Pancreas (tissue), 10 donors: ENCODE measurements around the gene OR11A1. TPM values are rescaled to one million over a fixed set of nuclear protein-coding genes. Genes with fewer than 3 reads are reported as not detected.
"Not testable (repeated sequence)": the region's sequence is repeated elsewhere in the genome, so short reads cannot be mapped to it uniquely, and the experiment has no call there.

Source experiments
- ATAC-seq, 4 donors: fragments of 200-7000 bp; cut with Tn5 transposase; one replicate each; pipeline versions ENCODE4 v1.8.0 to v1.9.1; 2020; ENCODE audit warnings: mild to moderate bottlenecking in 4 of 4, moderate library complexity in 4 of 4
- DNase-seq, 6 donors: peaks; one replicate each; pipeline ENCODE4 v3.0.0-alpha.2; 2020
- FAIRE-seq: peaks from 2 replicates; lab custom pipeline; 2012; peaks lifted over from hg19 to GRCh38; lab: Jason Lieb, UNC
- H3K27ac ChIP-seq, 4 donors: fragments of 200-600 bp; sonication (generic); 1 replicate in 3 of 4; 2 replicates in 1 of 4; pipeline versions ENCODE4 v1.5.0 to v1.8.0; 2020
- H3K27me3 ChIP-seq, 4 donors: fragments of 200-600 bp; one replicate each; pipeline ENCODE4 v1.8.0; 2021
- H3K36me3 ChIP-seq, 3 donors: fragments of 200-600 bp; sonication (generic) in 1 of 3; one replicate each; pipeline versions ENCODE4 v1.5.0 to v1.8.0; 2020 to 2021
- H3K4me1 ChIP-seq, 3 donors: fragments of 200-600 bp; one replicate each; pipeline ENCODE4 v1.8.0; 2021
- H3K4me3 ChIP-seq, 4 donors: fragments of 200-600 bp; sonication (generic) in 2 of 4; one replicate each; pipeline versions ENCODE4 v1.5.0 to v1.8.0; 2020 to 2021
- H3K9me3 ChIP-seq, 4 donors: fragments of 200-600 bp; one replicate each; pipeline ENCODE4 v1.8.0; 2021
- WGBS, 2 donors: extraction: QIAGEN DNeasy Blood & Tissue Kit; methylation state at CpG; one replicate each; pipeline ENCODE4 v1.1.7; 2013; 5-methylcytosine and 5-hydroxymethylcytosine counted together
- intact Hi-C, 3 donors: fragments of 100-400 bp; cut with DNase I; formaldehyde crosslinking; loops; one replicate each; pipeline versions ENCODE4 v1.11.1 to v1.14.2; 2022
- polyA plus RNA-seq, 2 donors: library from polyadenylated mRNA; stranded (reverse); fragments of 200-250 nt; gene quantifications; one replicate each; pipeline ENCODE4 v1.2.3, GENCODE V29; 2013
- total RNA-seq, 6 donors: library from RNA; stranded (reverse); fragmentation: NEBNext Ultra II Directional in 4 of 6; extraction: Animal tissue kit (Norgen Biotek cat#: 25700) in 4 of 6; gene quantifications; one replicate each; pipeline versions ENCODE4 v1.2.1 to v1.2.4, GENCODE V29; 2021 to 2023
- TF ChIP-seq, protein P1 (sequence below), 4 donors: fragments of 200-600 bp; sonication (generic) in 3 of 4; IDR thresholded peaks; one replicate each; pipeline versions ENCODE4 v1.5.0 to v1.8.0; 2021; ENCODE audit warnings: antibody characterized with exemption in 4 of 4
- donor health status: healthy with polysubstance abuse.
- donor health status: DM: no; HTN: no; CAD: no; lungs with moderate emphysema.
- donor health status: DM: no; HTN: no; CAD: no.
- donor health status: control.
- donor health status: control.
- donor health status: Bipolar disorder and iron deficiency.
- donor health status: DM: yes; HTN: yes; CAD: no.
- donor health status: DM: no; HTN: no; CAD: no.
- donor health status: DM: no; HTN: no; CAD: no.
- donor health status: DM: yes; HTN: yes; CAD: no.

The OR11A1 gene
- total and polyA plus RNA-seq, 8 donors = not detected

DNA sequence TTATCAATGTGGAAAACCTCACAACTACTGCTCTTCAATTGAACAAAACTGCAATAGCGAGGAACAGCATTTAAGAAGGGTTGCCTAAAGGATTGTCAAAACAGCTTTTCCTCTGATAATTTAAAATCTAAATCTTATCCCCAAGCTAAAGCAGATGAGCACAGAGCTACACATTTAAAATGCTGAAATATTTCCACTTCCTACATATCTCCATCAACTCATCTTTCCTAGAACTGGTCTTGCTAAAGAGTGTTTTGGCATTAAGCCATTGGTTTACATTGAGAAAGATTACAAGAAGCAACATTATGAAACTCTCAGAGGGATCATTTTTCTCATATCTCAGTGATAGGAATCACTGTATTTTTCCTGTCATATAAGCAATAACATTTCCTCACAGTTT lies 14.2 kb downstream of the OR11A1 start:
- DNase-seq = no peak
- intact Hi-C loops = no loop called here
- no peak for FAIRE-seq
- 81 to 93% methylated on average over 1 of the region's 1 CpG for WGBS, 2 donors
- H3K27ac ChIP-seq = no peak overlapping the region
- no peaks in the 10 kb centered on the region for H3K36me3 ChIP-seq
- peaks cover 0 to 6% (median 0%) of the 10 kb centered on the region in 4 donors for H3K27me3 ChIP-seq
- no peak for ATAC-seq
- no peak overlapping the region for H3K4me3 ChIP-seq
- no peaks in the 10 kb centered on the region for H3K4me1 ChIP-seq
- TF ChIP-seq, protein P1, sequence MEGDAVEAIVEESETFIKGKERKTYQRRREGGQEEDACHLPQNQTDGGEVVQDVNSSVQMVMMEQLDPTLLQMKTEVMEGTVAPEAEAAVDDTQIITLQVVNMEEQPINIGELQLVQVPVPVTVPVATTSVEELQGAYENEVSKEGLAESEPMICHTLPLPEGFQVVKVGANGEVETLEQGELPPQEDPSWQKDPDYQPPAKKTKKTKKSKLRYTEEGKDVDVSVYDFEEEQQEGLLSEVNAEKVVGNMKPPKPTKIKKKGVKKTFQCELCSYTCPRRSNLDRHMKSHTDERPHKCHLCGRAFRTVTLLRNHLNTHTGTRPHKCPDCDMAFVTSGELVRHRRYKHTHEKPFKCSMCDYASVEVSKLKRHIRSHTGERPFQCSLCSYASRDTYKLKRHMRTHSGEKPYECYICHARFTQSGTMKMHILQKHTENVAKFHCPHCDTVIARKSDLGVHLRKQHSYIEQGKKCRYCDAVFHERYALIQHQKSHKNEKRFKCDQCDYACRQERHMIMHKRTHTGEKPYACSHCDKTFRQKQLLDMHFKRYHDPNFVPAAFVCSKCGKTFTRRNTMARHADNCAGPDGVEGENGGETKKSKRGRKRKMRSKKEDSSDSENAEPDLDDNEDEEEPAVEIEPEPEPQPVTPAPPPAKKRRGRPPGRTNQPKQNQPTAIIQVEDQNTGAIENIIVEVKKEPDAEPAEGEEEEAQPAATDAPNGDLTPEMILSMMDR (IDR thresholded peaks at IDR 0.05) = no peak
- H3K9me3 ChIP-seq = no peaks in the 10 kb centered on the region

DNA sequence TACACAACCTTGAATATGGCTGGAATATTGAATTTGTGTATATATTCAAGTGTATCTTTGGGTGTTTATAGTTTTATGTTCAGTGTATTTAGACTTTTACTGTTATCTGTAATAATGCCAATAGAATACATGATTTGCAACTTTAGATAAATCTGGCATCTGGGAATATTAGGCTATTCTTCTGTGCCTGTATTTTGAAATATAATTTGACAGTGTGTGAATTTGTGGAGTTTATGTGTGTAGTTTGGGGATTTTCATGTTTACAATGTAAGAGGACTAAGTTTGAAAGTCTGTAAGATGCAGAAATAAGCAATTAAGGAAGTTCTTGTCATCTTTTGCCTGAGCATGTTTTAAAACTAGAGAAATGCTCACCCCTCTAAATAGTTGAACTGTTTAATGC lies 17.9 kb downstream of the OR11A1 start, which contains the start of gene OR10C1:
Gene OR10C1 (plus strand): TSS at position 301 of the 400 bp plus-strand sequence. CDS start 710 bp downstream, outside the sequence.
- no peak within 1 kb of the TSS for H3K4me3 ChIP-seq
- DNase-seq (no peak), FAIRE-seq (no peak), ATAC-seq (no peak)
- H3K9me3 ChIP-seq = no peaks in the 10 kb centered on the region
- no peaks in the 10 kb centered on the region for H3K4me1 ChIP-seq
- peaks cover 0 to 6% (median under 1%) of the 10 kb centered on the region in 4 donors for H3K27me3 ChIP-seq
- no peaks in the 10 kb centered on the region for H3K36me3 ChIP-seq
- intact Hi-C loops = no loop called here
- TF ChIP-seq, protein P1 (IDR thresholded peaks at IDR 0.05) = no peak
- H3K27ac ChIP-seq = no peak within 1 kb of the TSS

DNA sequence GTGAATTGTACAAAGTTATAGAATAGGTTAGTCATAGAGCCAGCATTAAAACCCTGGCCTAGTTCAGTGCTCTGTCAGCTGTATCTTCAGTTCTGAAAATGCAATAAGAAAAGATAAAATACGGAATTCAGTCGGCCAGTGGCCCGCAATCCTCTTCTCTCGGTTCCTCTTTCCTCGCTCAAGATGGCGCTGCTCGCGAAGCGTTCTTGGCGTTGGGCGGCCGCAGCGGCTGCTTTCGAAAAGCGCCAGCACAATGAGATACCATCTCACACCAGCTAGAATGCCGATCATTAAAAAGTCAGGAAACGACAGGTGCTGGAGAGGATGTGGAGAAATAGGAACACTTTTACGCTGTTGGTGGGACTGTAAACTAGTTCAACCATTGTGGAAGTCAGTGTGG lies 20.1 kb downstream of the OR11A1 start:
- intact Hi-C loops, ATAC-seq, H3K4me1 ChIP-seq, H3K36me3 ChIP-seq, H3K4me3 ChIP-seq, H3K27ac ChIP-seq, FAIRE-seq, H3K9me3 ChIP-seq, H3K27me3 ChIP-seq: not testable (repeated sequence)
- 56 to 66% methylated on average over 18 of the region's 18 CpGs for WGBS, 2 donors
- peak in 1 of 6 donors; percentile 37 for DNase-seq

DNA sequence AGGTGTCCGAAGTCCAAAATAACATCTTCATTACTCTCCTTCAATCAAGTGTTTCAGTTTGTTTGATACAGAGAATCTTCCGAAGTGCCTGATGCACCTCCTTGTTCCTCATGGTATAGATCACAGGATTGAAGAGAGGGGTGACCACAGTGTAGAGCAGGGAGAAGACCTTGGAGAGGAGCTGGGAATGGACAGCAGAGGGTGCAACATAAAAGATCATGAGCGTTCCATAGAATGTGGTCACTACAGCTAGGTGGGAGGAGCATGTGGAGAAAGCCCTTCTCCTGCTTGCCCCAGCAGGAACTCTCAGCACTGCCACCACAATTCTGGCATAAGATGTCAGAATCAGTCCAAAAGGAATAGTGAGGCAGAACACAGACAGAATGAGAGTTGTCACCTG lies 30.2 kb downstream of the OR11A1 start:
- DNase-seq (no peak), ATAC-seq (no peak), FAIRE-seq (no peak)
- Histone ChIP-seq H3K4me3 (no peak overlapping the region), H3K4me1 (no peaks in the 10 kb centered on the region), H3K36me3 (no peaks in the 10 kb centered on the region), H3K27me3 (no peaks in the 10 kb centered on the region), H3K9me3 (no peaks in the 10 kb centered on the region), H3K27ac (no peak overlapping the region)
- intact Hi-C loops = loop anchor here in 1 of 3 donors (10.0 kb wide), 1 partner anchor 158 kb away; the partner anchor contains the start of gene OR2H2
- WGBS, 2 donors = 65 to 66% methylated on average over 3 of the region's 3 CpGs
- TF ChIP-seq, protein P1 (IDR thresholded peaks at IDR 0.05) = no peak

DNA sequence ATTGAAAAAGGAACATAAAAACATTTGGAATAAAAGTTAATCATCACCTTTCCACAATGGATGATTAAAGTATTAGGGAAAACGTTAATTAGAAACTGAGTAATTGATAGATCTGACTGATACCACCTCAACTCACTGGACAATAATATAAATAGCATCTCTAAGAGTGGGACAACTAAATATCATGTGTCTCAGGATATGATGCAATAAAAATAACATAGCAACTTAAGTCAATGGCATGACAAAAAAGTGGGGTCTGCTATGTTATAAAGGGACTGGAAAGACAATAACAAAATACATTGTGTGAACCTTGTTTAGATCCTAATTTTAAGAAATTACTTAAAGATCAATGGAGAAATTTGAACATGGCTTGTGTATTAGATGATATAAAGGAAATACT lies 31.8 kb downstream of the OR11A1 start:
- Histone ChIP-seq H3K27me3 (no peaks in the 10 kb centered on the region), H3K36me3 (no peaks in the 10 kb centered on the region), H3K27ac (no peak overlapping the region), H3K4me3 (no peak overlapping the region), H3K4me1 (no peaks in the 10 kb centered on the region), H3K9me3 (no peaks in the 10 kb centered on the region)
- TF ChIP-seq, protein P1 (IDR thresholded peaks at IDR 0.05) = no peak
- DNase-seq (no peak), ATAC-seq (no peak), FAIRE-seq (no peak)
- intact Hi-C loops = loop anchor here in 1 of 3 donors (10.0 kb wide), 1 partner anchor 160 kb away; the partner anchor contains the start of gene OR2H2
- 23 to 33% methylated on average over 1 of the region's 1 CpG for WGBS, 2 donors
